Measurements from ENCODE around the gene CYP2W1.

DNA sequence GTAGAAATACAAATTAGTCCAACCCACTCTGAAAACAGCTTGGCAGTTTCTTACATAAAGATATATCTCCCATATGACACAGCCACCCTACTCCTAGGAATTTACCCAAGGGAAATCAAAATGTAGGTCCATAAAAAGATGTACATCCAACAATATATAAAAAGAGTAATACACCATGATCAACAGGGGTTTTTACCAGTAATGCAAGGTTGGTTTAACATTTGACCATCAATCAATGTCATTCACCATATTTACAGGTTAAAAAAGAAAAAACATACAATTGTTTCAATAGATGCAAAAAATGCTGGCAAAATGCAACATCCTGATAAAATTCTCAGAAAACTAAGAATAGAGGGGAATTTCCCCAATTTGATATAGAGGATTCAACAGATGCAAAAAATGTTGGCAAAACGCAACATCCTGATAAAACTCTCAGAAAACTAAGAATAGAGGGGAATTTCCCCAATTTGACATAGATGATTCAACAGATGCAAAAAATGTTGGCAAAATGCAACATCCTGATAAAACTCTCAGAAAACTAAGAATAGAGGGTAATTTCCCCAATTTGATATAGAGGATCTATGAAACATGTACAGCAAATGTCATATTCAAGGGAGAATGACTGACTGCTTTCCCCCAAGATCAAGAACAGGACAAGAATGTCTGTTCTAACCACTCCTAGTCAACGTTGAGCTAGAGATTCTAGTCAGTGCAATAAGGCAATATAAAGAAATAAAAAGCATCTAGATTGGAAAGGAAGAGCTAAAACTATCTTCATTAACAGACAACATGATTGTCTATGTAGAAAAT, 42.2 kb upstream of the CYP2W1 start:
- TF ChIP-seq EZH2phosphoT487 (IDR thresholded peaks at IDR 0.05; ENCODE audit: insufficient read depth, low read depth) (no peak), EZH2 (IDR thresholded peaks at IDR 0.05; ENCODE audit: insufficient read depth, poor library complexity, severe bottlenecking) (no peak)

Data from GM23248 (cell line).